K562 (cell line): ENCODE measurements around the gene NECTIN2.

ENCODE experiments used
- BACH1 ChIP-seq: fragments of 200-800 bp; sonication (Bioruptor generic); IDR thresholded peaks from 2 replicates; pipeline ENCODE4 v1.6.1; 2016; ENCODE audit warnings: missing genetic modification characterization, missing compliant biosample characterization
- BRCA1 ChIP-seq, 2 experiments: fragments of 450-650 bp in 1 of 2; sonication (generic) in 1 of 2; formaldehyde crosslinking in 1 of 2; IDR thresholded peaks; 2 replicates each; pipeline versions ENCODE4 v1.5.0 to v1.6.1; 2017 to 2020; ENCODE audit warnings: mild to moderate bottlenecking in 1 of 2, missing genetic modification reagents in 1 of 2
- ELF1 ChIP-seq: fragments of 200-800 bp; sonication (Bioruptor generic); IDR thresholded peaks from 2 replicates; pipeline ENCODE4 v1.6.1; 2016; ENCODE audit warnings: missing genetic modification characterization, missing compliant biosample characterization
- FOSL1 ChIP-seq: fragments of 200-800 bp; sonication (Bioruptor generic); conservative IDR thresholded peaks from 2 replicates; pipeline ENCODE4 v1.6.1; 2016; ENCODE audit warnings: missing genetic modification characterization, missing compliant biosample characterization
- HOXB6 ChIP-seq: fragments of 250-450 bp; sonication (Bioruptor Pico); IDR thresholded peaks from 2 replicates; pipeline ENCODE4 v1.5.1; 2022; ENCODE audit warnings: mild to moderate bottlenecking, borderline replicate concordance
- JUN ChIP-seq, 2 experiments: sonication (generic) in 1 of 2; formaldehyde crosslinking in 1 of 2; IDR thresholded peaks; 2 replicates each; pipeline versions ENCODE4 v1.6.1 to v1.8.0; 2012 to 2022; ENCODE audit warnings: borderline replicate concordance in 2 of 2, mild to moderate bottlenecking in 2 of 2, improper control_type of control experiment in 1 of 2, low read depth in 1 of 2, low read length in 1 of 2, missing genetic modification reagents in 1 of 2
- POLR2A ChIP-seq: fragments of 450-650 bp; conservative IDR thresholded peaks from 2 replicates; pipeline ENCODE4 v1.6.1; 2016
- RFX5 ChIP-seq: IDR thresholded peaks from 2 replicates; pipeline ENCODE4 v1.6.1; 2011; ENCODE audit warnings: low read depth, mild to moderate bottlenecking, improper control_type of control experiment, low read length
- TBL1XR1 ChIP-seq, 2 experiments: IDR thresholded peaks; 2 replicates each; pipeline ENCODE4 v1.6.1; 2012; ENCODE audit warnings: improper control_type of control experiment in 2 of 2, low read length in 2 of 2, mild to moderate bottlenecking in 1 of 2
- ZFP36 ChIP-seq: fragments of 150-350 bp; IDR thresholded peaks from 2 replicates; pipeline ENCODE4 v1.6.1; 2018; ENCODE audit warnings: low read length, low read depth; ENCODE audit not compliant: partially characterized antibody
- ZNF76 ChIP-seq: fragments of 250-450 bp; sonication (Bioruptor Pico); IDR thresholded peaks from 2 replicates; pipeline ENCODE4 v1.4.0; 2020; ENCODE audit warnings: mild to moderate bottlenecking, moderate library complexity, borderline replicate concordance
- TF ChIP-seq, protein P1 (sequence below), 3 experiments: IDR thresholded peaks in 2 of 3; conservative IDR thresholded peaks in 1 of 3; 2 replicates each; pipeline ENCODE4 v1.5.1; 2011 to 2012; ENCODE audit warnings: low read length in 3 of 3, mild to moderate bottlenecking in 3 of 3, control low read depth in 2 of 3, improper control_type of control experiment in 1 of 3, inconsistent platforms in 1 of 3, low read depth in 1 of 3, mixed read lengths in 1 of 3, moderate library complexity in 1 of 3; ENCODE audit not compliant: insufficient read depth in 2 of 3
- TF ChIP-seq, protein P2 (sequence below), 2 experiments: fragments of 450-650 bp; formaldehyde crosslinking in 1 of 2; IDR thresholded peaks; 2 replicates each; pipeline versions ENCODE4 v1.4.0 to v1.6.1; 2014 to 2020; ENCODE audit warnings: mild to moderate bottlenecking in 2 of 2, borderline replicate concordance in 1 of 2, low read depth in 1 of 2

DNA sequence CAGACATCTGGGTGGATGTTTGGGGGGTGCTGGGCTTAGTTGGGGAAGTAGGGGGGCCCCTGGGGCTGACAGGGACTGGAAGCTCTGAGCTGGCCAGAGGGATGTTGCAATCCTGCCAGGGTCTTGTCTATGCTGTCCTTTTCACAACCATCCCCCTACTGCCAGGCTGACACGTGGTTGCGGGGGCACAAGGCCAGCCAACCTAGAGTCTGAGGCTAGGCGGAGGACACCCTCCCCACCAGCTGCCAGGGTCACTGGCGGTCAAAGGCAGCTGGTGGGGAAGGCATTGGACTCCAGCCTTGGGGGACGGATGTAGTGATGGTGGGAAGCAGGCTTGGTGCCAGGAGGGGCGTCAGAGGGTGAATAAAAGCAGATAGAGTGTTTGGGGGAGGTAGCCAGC lies 66.8 kb downstream of the NECTIN2 start:
- TF ChIP-seq, protein P1, sequence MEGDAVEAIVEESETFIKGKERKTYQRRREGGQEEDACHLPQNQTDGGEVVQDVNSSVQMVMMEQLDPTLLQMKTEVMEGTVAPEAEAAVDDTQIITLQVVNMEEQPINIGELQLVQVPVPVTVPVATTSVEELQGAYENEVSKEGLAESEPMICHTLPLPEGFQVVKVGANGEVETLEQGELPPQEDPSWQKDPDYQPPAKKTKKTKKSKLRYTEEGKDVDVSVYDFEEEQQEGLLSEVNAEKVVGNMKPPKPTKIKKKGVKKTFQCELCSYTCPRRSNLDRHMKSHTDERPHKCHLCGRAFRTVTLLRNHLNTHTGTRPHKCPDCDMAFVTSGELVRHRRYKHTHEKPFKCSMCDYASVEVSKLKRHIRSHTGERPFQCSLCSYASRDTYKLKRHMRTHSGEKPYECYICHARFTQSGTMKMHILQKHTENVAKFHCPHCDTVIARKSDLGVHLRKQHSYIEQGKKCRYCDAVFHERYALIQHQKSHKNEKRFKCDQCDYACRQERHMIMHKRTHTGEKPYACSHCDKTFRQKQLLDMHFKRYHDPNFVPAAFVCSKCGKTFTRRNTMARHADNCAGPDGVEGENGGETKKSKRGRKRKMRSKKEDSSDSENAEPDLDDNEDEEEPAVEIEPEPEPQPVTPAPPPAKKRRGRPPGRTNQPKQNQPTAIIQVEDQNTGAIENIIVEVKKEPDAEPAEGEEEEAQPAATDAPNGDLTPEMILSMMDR (IDR thresholded peaks at IDR 0.05 in 2 of 3, conservative IDR thresholded peaks at IDR 0.05 in 1 of 3; ENCODE audit: insufficient read depth in 2 of 3, low read depth in 1 of 3, low read length in 3 of 3), result no peak
- TF ChIP-seq POLR2A (no peak), BACH1 (tag) (no peak), ELF1 (tag) (no peak), TBL1XR1 (IDR thresholded peaks at IDR 0.05; ENCODE audit: low read length in 2 of 2) (no peak), ZFP36 (no peak), RFX5 (no peak), HOXB6 (no peak), FOSL1 (tag) (no peak), JUN (IDR thresholded peaks at IDR 0.05; ENCODE audit: borderline replicate concordance, low read depth, low read length) (no peak), JUN (CRISPR knock-in tag; IDR thresholded peaks at IDR 0.05; ENCODE audit: borderline replicate concordance) (no peak), ZNF76 (CRISPR knock-in tag) (no peak), BRCA1 (IDR thresholded peaks at IDR 0.05) (no peak), BRCA1 (CRISPR knock-in tag; IDR thresholded peaks at IDR 0.05) (no peak)
- TF ChIP-seq, protein P2, sequence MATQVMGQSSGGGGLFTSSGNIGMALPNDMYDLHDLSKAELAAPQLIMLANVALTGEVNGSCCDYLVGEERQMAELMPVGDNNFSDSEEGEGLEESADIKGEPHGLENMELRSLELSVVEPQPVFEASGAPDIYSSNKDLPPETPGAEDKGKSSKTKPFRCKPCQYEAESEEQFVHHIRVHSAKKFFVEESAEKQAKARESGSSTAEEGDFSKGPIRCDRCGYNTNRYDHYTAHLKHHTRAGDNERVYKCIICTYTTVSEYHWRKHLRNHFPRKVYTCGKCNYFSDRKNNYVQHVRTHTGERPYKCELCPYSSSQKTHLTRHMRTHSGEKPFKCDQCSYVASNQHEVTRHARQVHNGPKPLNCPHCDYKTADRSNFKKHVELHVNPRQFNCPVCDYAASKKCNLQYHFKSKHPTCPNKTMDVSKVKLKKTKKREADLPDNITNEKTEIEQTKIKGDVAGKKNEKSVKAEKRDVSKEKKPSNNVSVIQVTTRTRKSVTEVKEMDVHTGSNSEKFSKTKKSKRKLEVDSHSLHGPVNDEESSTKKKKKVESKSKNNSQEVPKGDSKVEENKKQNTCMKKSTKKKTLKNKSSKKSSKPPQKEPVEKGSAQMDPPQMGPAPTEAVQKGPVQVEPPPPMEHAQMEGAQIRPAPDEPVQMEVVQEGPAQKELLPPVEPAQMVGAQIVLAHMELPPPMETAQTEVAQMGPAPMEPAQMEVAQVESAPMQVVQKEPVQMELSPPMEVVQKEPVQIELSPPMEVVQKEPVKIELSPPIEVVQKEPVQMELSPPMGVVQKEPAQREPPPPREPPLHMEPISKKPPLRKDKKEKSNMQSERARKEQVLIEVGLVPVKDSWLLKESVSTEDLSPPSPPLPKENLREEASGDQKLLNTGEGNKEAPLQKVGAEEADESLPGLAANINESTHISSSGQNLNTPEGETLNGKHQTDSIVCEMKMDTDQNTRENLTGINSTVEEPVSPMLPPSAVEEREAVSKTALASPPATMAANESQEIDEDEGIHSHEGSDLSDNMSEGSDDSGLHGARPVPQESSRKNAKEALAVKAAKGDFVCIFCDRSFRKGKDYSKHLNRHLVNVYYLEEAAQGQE (IDR thresholded peaks at IDR 0.05; ENCODE audit: borderline replicate concordance), result no peak
- TF ChIP-seq, protein P2 (CRISPR knock-in tag; IDR thresholded peaks at IDR 0.05; ENCODE audit: low read depth), result no peak
